ENCODE measurements around the gene IRGC. TPM values are rescaled to one million over a fixed set of nuclear protein-coding genes. Genes with fewer than 3 reads are reported as not detected.

Gene IRGC
- total RNA-seq, 1 experiment from 2014 or later: not detected

DNA sequence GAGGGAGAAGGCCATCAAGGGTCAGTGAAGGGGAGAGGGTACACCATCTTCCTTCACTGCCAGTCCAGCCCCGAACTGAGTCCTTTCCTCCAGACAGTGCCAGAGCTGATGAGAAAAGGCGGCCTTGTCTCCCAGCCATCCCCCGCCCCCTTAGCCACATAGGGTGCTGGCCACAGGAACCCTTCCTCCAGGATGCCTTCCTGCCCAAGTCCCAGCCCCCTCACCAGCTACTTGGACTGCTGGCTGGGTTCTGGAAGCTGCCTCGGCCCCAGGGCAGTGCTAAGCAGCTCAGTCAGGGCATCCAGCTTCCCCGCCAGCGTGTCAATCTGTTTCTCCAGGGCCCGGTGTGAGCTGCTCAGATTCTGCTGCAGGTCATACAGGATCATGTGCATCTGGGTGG, 51.4 kb downstream of the IRGC start:
- Mint-ChIP-seq H3K4me1 (ENCODE audit: low read depth, unreplicated experiment) (peaks cover 44% of the 10 kb centered on the region), H3K9me3 (ENCODE audit: low read depth, unreplicated experiment) (no peaks in the 10 kb centered on the region), H3K36me3 (ENCODE audit: insufficient read depth, unreplicated experiment) (peaks cover 60% of the 10 kb centered on the region), H3K4me3 (ENCODE audit: low read depth, unreplicated experiment) (no peak overlapping the region), H3K27ac (ENCODE audit: unreplicated experiment) (peak overlapping the region; percentile 20), H3K27me3 (ENCODE audit: unreplicated experiment) (no peaks in the 10 kb centered on the region)
- CTCF ChIA-PET: interaction anchor here (1.2 to 3.1 kb wide), 3 partner anchors 8 to 42 kb away, joined by 4 to 27 read pairs (median 7); no protein-coding TSS in a partner anchor
- TF ChIP-seq, protein P1, sequence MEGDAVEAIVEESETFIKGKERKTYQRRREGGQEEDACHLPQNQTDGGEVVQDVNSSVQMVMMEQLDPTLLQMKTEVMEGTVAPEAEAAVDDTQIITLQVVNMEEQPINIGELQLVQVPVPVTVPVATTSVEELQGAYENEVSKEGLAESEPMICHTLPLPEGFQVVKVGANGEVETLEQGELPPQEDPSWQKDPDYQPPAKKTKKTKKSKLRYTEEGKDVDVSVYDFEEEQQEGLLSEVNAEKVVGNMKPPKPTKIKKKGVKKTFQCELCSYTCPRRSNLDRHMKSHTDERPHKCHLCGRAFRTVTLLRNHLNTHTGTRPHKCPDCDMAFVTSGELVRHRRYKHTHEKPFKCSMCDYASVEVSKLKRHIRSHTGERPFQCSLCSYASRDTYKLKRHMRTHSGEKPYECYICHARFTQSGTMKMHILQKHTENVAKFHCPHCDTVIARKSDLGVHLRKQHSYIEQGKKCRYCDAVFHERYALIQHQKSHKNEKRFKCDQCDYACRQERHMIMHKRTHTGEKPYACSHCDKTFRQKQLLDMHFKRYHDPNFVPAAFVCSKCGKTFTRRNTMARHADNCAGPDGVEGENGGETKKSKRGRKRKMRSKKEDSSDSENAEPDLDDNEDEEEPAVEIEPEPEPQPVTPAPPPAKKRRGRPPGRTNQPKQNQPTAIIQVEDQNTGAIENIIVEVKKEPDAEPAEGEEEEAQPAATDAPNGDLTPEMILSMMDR (IDR thresholded peaks at IDR 0.05; ENCODE audit: unreplicated experiment): no peak
- DNase-seq: no peak
- BruUV-seq (replicated peaks): no TSS peak
- intact Hi-C loops (cut with micrococcal nuclease; ENCODE audit: unreplicated experiment): loop anchor here (2.0 kb wide), 1 partner anchor 17 kb away; no protein-coding TSS in a partner anchor

DNA sequence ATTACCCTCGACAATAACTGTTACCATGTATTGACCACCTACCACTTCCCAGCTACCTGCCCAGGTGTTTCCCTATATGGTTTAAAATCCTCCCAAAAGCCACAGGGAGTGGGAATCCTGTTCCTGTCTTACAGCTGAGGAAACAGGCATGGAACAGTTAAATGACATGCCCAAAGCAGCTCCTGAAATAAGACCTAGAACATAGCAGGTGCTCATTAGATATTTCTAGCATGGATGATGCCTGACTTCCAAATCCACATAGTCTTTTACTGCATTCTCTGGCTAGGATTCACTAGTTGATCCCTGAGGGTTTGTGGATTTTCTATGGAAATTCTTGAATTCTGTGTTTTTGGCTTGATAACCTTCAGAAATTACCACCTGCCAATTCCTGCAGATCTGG, 51.9 kb downstream of the IRGC start:
- Mint-ChIP-seq H3K9me3 (ENCODE audit: low read depth, unreplicated experiment) (no peaks in the 10 kb centered on the region), H3K36me3 (ENCODE audit: insufficient read depth, unreplicated experiment) (peaks cover 61% of the 10 kb centered on the region), H3K4me1 (ENCODE audit: low read depth, unreplicated experiment) (peaks cover 40% of the 10 kb centered on the region), H3K27me3 (ENCODE audit: unreplicated experiment) (no peaks in the 10 kb centered on the region), H3K27ac (ENCODE audit: unreplicated experiment) (peak overlapping the region; percentile 20), H3K4me3 (ENCODE audit: low read depth, unreplicated experiment) (no peak overlapping the region)
- TF ChIP-seq, protein P1 (IDR thresholded peaks at IDR 0.05; ENCODE audit: unreplicated experiment): no peak
- intact Hi-C loops (cut with micrococcal nuclease; ENCODE audit: unreplicated experiment): loop anchor here (2.0 kb wide), 1 partner anchor 17 kb away; no protein-coding TSS in a partner anchor
- no peak for DNase-seq
- CTCF ChIA-PET: interaction anchor here (0.5 to 3.1 kb wide), 4 partner anchors 8 to 235 kb away, joined by 3 to 27 read pairs (median 6); partner anchors contain the start of gene ZNF575
- BruUV-seq (replicated peaks): no TSS peak

DNA sequence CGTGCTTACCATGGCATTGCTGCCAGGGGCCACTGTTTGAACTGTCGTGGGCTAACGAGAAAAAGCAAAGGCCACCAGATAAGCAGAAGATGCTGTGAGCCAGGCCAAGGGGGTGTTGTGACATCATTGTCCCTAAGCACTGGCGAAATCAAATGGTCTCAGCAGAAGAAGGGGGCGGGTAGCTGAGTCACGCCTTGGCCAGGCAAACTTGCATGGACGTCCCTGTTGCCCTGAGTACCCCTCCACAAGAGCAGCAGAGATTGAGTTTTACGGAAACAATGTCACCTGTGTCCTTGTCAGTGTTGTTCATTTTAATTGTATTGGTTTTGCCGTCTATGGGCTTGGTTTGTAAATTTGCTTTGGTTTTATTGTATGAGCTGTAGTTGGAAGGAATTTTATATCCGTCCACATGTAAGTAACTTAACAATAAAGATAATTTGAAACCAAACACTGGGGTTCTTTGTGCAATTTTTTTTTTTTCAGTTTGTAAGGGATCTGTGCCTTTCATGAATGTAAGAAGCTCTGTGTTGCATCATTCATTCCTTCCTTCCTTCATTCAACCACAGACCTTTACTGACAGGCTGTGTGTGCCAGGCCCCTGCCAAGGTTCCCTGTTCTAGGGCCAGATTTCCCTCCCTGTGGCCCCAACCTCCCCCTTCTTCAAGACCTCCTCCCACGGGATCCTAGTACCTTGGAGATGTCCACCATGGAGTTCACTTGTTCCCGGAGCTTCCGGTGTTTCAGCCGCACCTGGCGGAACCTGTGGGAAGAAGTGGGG, 52.6 kb downstream of the IRGC start:
- peaks cover 33% of the 10 kb centered on the region for H3K4me1 Mint-ChIP-seq (ENCODE audit: low read depth, unreplicated experiment)
- H3K9me3 Mint-ChIP-seq (ENCODE audit: low read depth, unreplicated experiment): no peaks in the 10 kb centered on the region
- intact Hi-C loops (cut with micrococcal nuclease; ENCODE audit: unreplicated experiment): no loop called here
- H3K36me3 Mint-ChIP-seq (ENCODE audit: insufficient read depth, unreplicated experiment): peaks cover 62% of the 10 kb centered on the region
- no TSS peak for BruUV-seq (replicated peaks)
- H3K27ac Mint-ChIP-seq (ENCODE audit: unreplicated experiment): no peak overlapping the region
- H3K27me3 Mint-ChIP-seq (ENCODE audit: unreplicated experiment): no peaks in the 10 kb centered on the region
- CTCF ChIA-PET: interaction anchor here (0.5 to 1.2 kb wide), 2 partner anchors 41 to 236 kb away, joined by 3 to 4 read pairs; partner anchors contain the start of gene ZNF575
- TF ChIP-seq, protein P1 (IDR thresholded peaks at IDR 0.05; ENCODE audit: unreplicated experiment): no peak
- no peak overlapping the region for H3K4me3 Mint-ChIP-seq (ENCODE audit: low read depth, unreplicated experiment)
- no peak for DNase-seq

GRCh38 chr19:43769256-43769655, 53.4 kb downstream of the IRGC start:
- Mint-ChIP-seq H3K9me3 (ENCODE audit: low read depth, unreplicated experiment) (no peaks in the 10 kb centered on the region), H3K27me3 (ENCODE audit: unreplicated experiment) (no peaks in the 10 kb centered on the region), H3K36me3 (ENCODE audit: insufficient read depth, unreplicated experiment) (peaks cover 68% of the 10 kb centered on the region), H3K4me3 (ENCODE audit: low read depth, unreplicated experiment) (no peak overlapping the region), H3K4me1 (ENCODE audit: low read depth, unreplicated experiment) (peaks cover 30% of the 10 kb centered on the region), H3K27ac (ENCODE audit: unreplicated experiment) (no peak overlapping the region)
- no peak for DNase-seq
- BruUV-seq (replicated peaks): no TSS peak
- intact Hi-C loops (cut with micrococcal nuclease; ENCODE audit: unreplicated experiment): no loop called here
- TF ChIP-seq, protein P1 (IDR thresholded peaks at IDR 0.05; ENCODE audit: unreplicated experiment): no peak
- CTCF ChIA-PET: no interaction called here

Other genes starting within 250 kb of the IRGC start
- gene PHLDB3, start 211.3 kb upstream of the IRGC start, total RNA-seq (2022): 24.7 and 25.7 TPM in 2 replicates
- 44.8 and 48.4 TPM in 2 replicates for gene ETHE1, start 188.9 kb upstream of the IRGC start, total RNA-seq (2022)
- gene ZNF575, start 182.9 kb upstream of the IRGC start, total RNA-seq (2022): 2.2 and 2.8 TPM in 2 replicates
- 55.8 and 56.8 TPM in 2 replicates for gene XRCC1, start 140.5 kb upstream of the IRGC start, total RNA-seq (2022)
- gene PINLYP, start 140.3 kb upstream of the IRGC start, total RNA-seq (2022): 0.17 and 0.76 TPM in 2 replicates
- gene IRGQ, start 119.9 kb upstream of the IRGC start, total RNA-seq (2022): 34.2 and 36.1 TPM in 2 replicates
- 19.4 and 20.7 TPM in 2 replicates for gene ZNF576, start 119.5 kb upstream of the IRGC start, total RNA-seq (2022)
- 1.9 and 2.0 TPM in 2 replicates for gene SRRM5, start 104.0 kb upstream of the IRGC start, total RNA-seq (2022)
- 32.8 and 33.2 TPM in 2 replicates for gene ZNF428, start 96.4 kb upstream of the IRGC start, total RNA-seq (2022)
- 14.5 and 17.5 TPM in 2 replicates for gene CADM4, start 76.2 kb upstream of the IRGC start, total RNA-seq (2022)
- gene PLAUR, start 45.9 kb upstream of the IRGC start, total RNA-seq (2022): 78.2 and 147 TPM in 2 replicates
- 69.1 and 85.5 TPM in 2 replicates for gene SMG9, start 38.9 kb downstream of the IRGC start, total RNA-seq (2022)
- gene KCNN4, start 64.9 kb downstream of the IRGC start, total RNA-seq (2022): 147 and 152 TPM in 2 replicates
- 5.0 and 6.4 TPM in 2 replicates for gene LYPD5, start 86.4 kb downstream of the IRGC start, total RNA-seq (2022)
- gene ZNF283, start 111.2 kb downstream of the IRGC start, total RNA-seq (2022): 12.9 and 13.9 TPM in 2 replicates
- gene ZNF404, start 167.9 kb downstream of the IRGC start, total RNA-seq (2022): 4.4 and 4.6 TPM in 2 replicates
- gene ZNF45, start 219.2 kb downstream of the IRGC start, total RNA-seq (2022): 14.9 and 20.3 TPM in 2 replicates
- gene ZNF221, start 235.2 kb downstream of the IRGC start, total RNA-seq (2022): 6.3 and 8.3 TPM in 2 replicates

Data from Calu3 (cell line).